HG03175 (cell line): Measurements from ENCODE around the gene RALGAPB.
"Not testable (repeated sequence)": the region's sequence is repeated elsewhere in the genome, so short reads cannot be mapped to it uniquely, and the experiment has no call there.

Source experiments
- ATAC-seq: cut with Tn5 transposase; IDR thresholded peaks from one replicate; pipeline ENCODE4 v1.9.1; 2021; ENCODE audit warnings: mild to moderate bottlenecking, moderate library complexity; ENCODE audit not compliant: unreplicated experiment

Gene RALGAPB

GRCh38 chr20:38581013-38581412 is 108.4 kb downstream of the RALGAPB start, which contains the start of gene ADIG:
Gene ADIG, plus strand, starts transcription at chr20:38581197. Its CDS starts 54 bp downstream, at chr20:38581251.
- ATAC-seq, result no peak

GRCh38 chr20:38581830-38582358 is 109.3 kb downstream of the RALGAPB start:
- ATAC-seq, result no peak

- no peak for ATAC-seq
Measured at GRCh38 chr20:38583306-38583705, 110.7 kb downstream of the RALGAPB start.

GRCh38 chr20:38584099-38584763 is 111.6 kb downstream of the RALGAPB start:
- ATAC-seq, result no peak

GRCh38 chr20:38585404-38586180 is 112.9 kb downstream of the RALGAPB start:
- no peak for ATAC-seq

- ATAC-seq, result no peak
Measured at GRCh38 chr20:38586181-38586525, 113.5 kb downstream of the RALGAPB start.

GRCh38 chr20:38588303-38588702 is 115.7 kb downstream of the RALGAPB start:
- ATAC-seq, result no peak

GRCh38 chr20:38589351-38589750 is 116.7 kb downstream of the RALGAPB start:
- ATAC-seq, result no peak

- ATAC-seq, result no peak
Measured at GRCh38 chr20:38589967-38590675, 117.5 kb downstream of the RALGAPB start.

GRCh38 chr20:38590676-38591473 is 118.2 kb downstream of the RALGAPB start:
- no peak for ATAC-seq

- no peak for ATAC-seq
Measured at GRCh38 chr20:38591474-38592410, 119.1 kb downstream of the RALGAPB start.

- not testable (repeated sequence) for ATAC-seq
Measured at GRCh38 chr20:38592411-38592790, 119.8 kb downstream of the RALGAPB start.

GRCh38 chr20:38594281-38594680 is 121.6 kb downstream of the RALGAPB start:
- not testable (repeated sequence) for ATAC-seq

- ATAC-seq, result not testable (repeated sequence)
Measured at GRCh38 chr20:38595886-38596285, 123.2 kb downstream of the RALGAPB start.

GRCh38 chr20:38599410-38599882 is 126.8 kb downstream of the RALGAPB start:
- ATAC-seq, result no peak

- ATAC-seq, result no peak
Measured at GRCh38 chr20:38600057-38600456, 127.4 kb downstream of the RALGAPB start.

- ATAC-seq, result no peak
Measured at GRCh38 chr20:38601216-38602184, 128.9 kb downstream of the RALGAPB start, which contains the start of gene ARHGAP40. Gene ARHGAP40, plus strand, starts transcription at chr20:38601809.

GRCh38 chr20:38602185-38602581 is 129.5 kb downstream of the RALGAPB start:
- ATAC-seq, result no peak
